BJ (cell line): ENCODE measurements around the gene OPRM1. TPM values are rescaled to one million over a fixed set of nuclear protein-coding genes. Genes with fewer than 3 reads are reported as not detected.

Experiments
- CTCF ChIA-PET: fragments of 350-600 bp; formaldehyde crosslinking; extraction: SDS; loops from one replicate; lab custom pipeline; 2021; ENCODE audit warnings: antibody characterized with exemption, inconsistent platforms; lab: Yijun Ruan, JAX
- POLR2A ChIA-PET: fragments of 300-600 bp; sonication (Branson Sonifier 250); formaldehyde crosslinking; extraction: SDS; loops from one replicate; lab custom pipeline; 2021; ENCODE audit warnings: antibody characterized with exemption; lab: Charles Lee
- DNase-seq: peaks from one replicate; pipeline ENCODE4 v3.0.0-alpha.2; 2011; ENCODE audit warnings: low read depth
- H3K27me3 ChIP-seq: 2 replicates; pipeline ENCODE4 v1.6.0; 2011; ENCODE audit warnings: low read length; ENCODE audit not compliant: control insufficient read depth, insufficient read depth
- H3K36me3 ChIP-seq: 2 replicates; pipeline ENCODE4 v1.5.1; 2011; ENCODE audit warnings: low read length; ENCODE audit not compliant: control insufficient read depth, insufficient read depth
- H3K4me3 ChIP-seq: 2 replicates; pipeline ENCODE4 v1.5.1; 2011; ENCODE audit warnings: low read depth, mild to moderate bottlenecking, control low read depth, low read length
- polyA plus RNA-seq: library from polyadenylated mRNA; depleted of rRNA; stranded (reverse); fragments of >200 nt; gene quantifications from 2 replicates; pipeline ENCODE4 v1.2.3, GENCODE V29; 2011
- TF ChIP-seq, protein P1 (sequence below): IDR thresholded peaks from 2 replicates; pipeline ENCODE4 v1.5.1; 2011; ENCODE audit warnings: low read depth, mild to moderate bottlenecking, control low read depth, inconsistent platforms, low read length, moderate library complexity; ENCODE audit not compliant: insufficient read depth

Gene OPRM1
- polyA plus RNA-seq, 1 experiment: not detected

- no peak overlapping the region for H3K4me3 ChIP-seq
- H3K27me3 ChIP-seq: no peaks in the 10 kb centered on the region
- ChIA-PET POLR2A (no interaction called here), CTCF (no interaction called here)
- TF ChIP-seq, protein P1, sequence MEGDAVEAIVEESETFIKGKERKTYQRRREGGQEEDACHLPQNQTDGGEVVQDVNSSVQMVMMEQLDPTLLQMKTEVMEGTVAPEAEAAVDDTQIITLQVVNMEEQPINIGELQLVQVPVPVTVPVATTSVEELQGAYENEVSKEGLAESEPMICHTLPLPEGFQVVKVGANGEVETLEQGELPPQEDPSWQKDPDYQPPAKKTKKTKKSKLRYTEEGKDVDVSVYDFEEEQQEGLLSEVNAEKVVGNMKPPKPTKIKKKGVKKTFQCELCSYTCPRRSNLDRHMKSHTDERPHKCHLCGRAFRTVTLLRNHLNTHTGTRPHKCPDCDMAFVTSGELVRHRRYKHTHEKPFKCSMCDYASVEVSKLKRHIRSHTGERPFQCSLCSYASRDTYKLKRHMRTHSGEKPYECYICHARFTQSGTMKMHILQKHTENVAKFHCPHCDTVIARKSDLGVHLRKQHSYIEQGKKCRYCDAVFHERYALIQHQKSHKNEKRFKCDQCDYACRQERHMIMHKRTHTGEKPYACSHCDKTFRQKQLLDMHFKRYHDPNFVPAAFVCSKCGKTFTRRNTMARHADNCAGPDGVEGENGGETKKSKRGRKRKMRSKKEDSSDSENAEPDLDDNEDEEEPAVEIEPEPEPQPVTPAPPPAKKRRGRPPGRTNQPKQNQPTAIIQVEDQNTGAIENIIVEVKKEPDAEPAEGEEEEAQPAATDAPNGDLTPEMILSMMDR: no peak
- no peak for DNase-seq
- H3K36me3 ChIP-seq: no peaks in the 10 kb centered on the region
These were observed 37.4 kb upstream of the OPRM1 start for GRCh38 chr6:154001494-154002285.

GRCh38 chr6:154002894-154003293 is 36.1 kb upstream of the OPRM1 start:
- DNase-seq: no peak
- H3K27me3 ChIP-seq: no peaks in the 10 kb centered on the region
- ChIA-PET CTCF (interaction anchor here (1.2 kb wide), 1 partner anchor 10 kb away, joined by 3 read pairs; no protein-coding TSS in a partner anchor), POLR2A (no interaction called here)
- no peak overlapping the region for H3K4me3 ChIP-seq
- TF ChIP-seq, protein P1: no peak
- H3K36me3 ChIP-seq: no peaks in the 10 kb centered on the region

GRCh38 chr6:154010371-154010770 is 28.7 kb upstream of the OPRM1 start:
- POLR2A ChIA-PET: no interaction called here
- no peak for DNase-seq
- no peaks in the 10 kb centered on the region for H3K27me3 ChIP-seq
- TF ChIP-seq, protein P1: no peak
- no peaks in the 10 kb centered on the region for H3K36me3 ChIP-seq
- H3K4me3 ChIP-seq: no peak overlapping the region
- CTCF ChIA-PET: no interaction called here

DNA sequence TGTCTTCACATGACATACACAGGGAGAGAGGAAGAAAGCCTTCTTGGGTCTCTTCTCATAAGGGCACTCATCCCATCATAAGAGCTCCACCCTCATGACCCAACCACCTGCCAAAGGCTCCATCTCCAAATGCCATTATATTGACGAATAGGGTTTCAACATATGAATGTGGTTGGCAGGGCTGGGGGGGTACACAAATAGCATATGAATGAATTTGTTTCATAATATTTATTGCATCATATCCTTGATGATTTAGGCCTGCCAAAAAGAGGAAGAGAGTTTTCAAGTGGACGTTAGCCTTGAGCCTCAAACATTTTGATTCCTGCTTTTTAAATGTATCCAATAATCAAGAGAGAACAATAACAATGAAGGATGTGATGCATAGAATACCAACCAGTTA is 26.2 kb upstream of the OPRM1 start:
- TF ChIP-seq, protein P1: no peak
- no peak for DNase-seq
- no peaks in the 10 kb centered on the region for H3K36me3 ChIP-seq
- no peaks in the 10 kb centered on the region for H3K27me3 ChIP-seq
- ChIA-PET CTCF (no interaction called here), POLR2A (no interaction called here)
- no peak overlapping the region for H3K4me3 ChIP-seq

- no peak for DNase-seq
- POLR2A ChIA-PET: no interaction called here
- no peak overlapping the region for H3K4me3 ChIP-seq
- H3K36me3 ChIP-seq: no peaks in the 10 kb centered on the region
- CTCF ChIA-PET: no interaction called here
- TF ChIP-seq, protein P1: no peak
- H3K27me3 ChIP-seq: no peaks in the 10 kb centered on the region
These were observed 21.3 kb upstream of the OPRM1 start for GRCh38 chr6:154017786-154018185.
